Cardiac fibroblast (primary cell): ENCODE results near the gene CYTH1.

ENCODE experiments used
- DNase-seq, 2 donors: peaks; one replicate each; pipeline versions ENCODE4 v3.0.0 to v3.0.0-alpha.2; 2010; ENCODE audit warnings: low read depth in 2 of 2
- H3K4me3 ChIP-seq, 2 donors: replicated peaks in 1 of 2; 1 replicate in 1 of 2; 2 replicates in 1 of 2; pipeline ENCODE4 v1.5.1; 2011; ENCODE audit warnings: low read depth in 2 of 2, low read length in 2 of 2, mild to moderate bottlenecking in 2 of 2, moderate library complexity in 1 of 2
- TF ChIP-seq, protein P1 (sequence below): IDR thresholded peaks from one replicate; pipeline ENCODE4 v1.5.1; 2011; ENCODE audit warnings: low read depth, mild to moderate bottlenecking, low read length, inconsistent platforms

The CYTH1 gene

DNA sequence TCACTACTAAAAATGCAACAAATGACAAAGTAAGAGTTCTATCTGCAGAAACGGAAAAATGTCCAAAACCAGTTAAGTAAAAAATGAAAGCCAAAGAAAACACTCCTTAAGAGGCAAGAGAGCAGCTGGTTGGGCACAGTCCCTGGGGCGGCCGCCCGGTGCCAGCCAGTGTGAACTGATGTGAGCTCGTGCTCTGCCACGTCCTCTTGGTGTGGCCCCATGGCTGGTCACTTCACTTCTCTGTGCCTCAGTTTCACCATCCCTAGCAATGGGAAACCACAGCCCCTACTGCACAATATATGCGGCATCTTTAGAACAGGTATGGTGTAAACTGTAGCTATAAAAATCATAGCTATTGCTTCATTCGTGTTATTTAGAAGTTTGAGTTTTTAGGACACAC lies 37.3 kb upstream of the CYTH1 start:
- TF ChIP-seq, protein P1, sequence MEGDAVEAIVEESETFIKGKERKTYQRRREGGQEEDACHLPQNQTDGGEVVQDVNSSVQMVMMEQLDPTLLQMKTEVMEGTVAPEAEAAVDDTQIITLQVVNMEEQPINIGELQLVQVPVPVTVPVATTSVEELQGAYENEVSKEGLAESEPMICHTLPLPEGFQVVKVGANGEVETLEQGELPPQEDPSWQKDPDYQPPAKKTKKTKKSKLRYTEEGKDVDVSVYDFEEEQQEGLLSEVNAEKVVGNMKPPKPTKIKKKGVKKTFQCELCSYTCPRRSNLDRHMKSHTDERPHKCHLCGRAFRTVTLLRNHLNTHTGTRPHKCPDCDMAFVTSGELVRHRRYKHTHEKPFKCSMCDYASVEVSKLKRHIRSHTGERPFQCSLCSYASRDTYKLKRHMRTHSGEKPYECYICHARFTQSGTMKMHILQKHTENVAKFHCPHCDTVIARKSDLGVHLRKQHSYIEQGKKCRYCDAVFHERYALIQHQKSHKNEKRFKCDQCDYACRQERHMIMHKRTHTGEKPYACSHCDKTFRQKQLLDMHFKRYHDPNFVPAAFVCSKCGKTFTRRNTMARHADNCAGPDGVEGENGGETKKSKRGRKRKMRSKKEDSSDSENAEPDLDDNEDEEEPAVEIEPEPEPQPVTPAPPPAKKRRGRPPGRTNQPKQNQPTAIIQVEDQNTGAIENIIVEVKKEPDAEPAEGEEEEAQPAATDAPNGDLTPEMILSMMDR: no peak
- H3K4me3 ChIP-seq: no peak overlapping the region
- DNase-seq: no peak

DNA sequence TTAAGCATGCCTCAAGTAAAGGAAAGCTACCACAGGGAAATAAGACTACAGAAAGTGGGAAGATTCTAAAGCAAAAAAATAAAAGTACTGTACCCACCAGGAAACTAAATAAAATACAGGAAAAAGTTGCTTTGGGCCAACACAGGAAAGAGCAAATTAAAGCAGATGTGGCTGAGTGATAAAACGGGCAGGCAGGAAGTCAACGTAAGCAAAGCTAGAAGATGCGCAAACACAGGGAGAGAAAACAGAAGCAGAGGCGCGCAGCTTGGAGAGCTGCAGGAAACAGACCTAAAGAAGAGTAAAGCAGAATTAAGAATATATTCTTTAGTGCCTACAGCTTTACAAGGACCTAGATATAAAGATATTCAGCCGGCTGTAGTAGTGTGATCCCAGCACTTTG lies 36.9 kb upstream of the CYTH1 start:
- DNase-seq: peak in 1 of 2 donors; percentile 34
- H3K4me3 ChIP-seq: no peak overlapping the region
- TF ChIP-seq, protein P1: no peak

DNA sequence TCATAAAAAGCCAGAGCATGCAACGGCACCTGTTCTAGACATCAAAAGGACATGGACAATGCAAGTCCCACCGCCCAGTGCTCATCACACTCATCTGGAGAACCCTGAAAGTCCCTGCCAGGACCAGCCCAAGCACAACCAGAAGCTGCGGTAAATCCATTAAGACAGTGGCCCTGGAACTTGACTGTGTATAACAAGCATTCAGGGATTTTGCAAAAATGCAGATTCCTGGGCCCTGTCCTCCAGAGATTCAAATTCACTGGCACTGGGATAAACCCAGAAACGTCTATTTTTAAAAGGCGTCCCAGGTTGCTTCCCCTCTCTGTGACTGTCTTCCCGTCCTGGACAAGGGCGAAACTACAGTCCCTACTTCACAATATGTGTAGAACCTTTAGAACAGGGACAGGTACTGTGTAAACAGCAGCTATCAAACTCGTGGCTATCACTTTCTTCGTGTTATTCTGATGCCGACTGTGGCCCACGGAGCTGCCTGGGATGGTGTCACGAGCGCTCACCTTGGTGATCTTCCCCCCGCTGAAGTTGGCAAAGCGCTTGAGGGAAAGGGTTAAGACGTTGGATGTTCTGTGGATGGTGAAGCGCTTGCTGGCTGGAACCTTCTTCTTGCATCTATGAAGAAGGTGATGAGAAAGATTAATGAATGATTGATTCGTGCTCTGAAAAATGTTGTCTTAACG lies 36.2 kb upstream of the CYTH1 start:
- no peak for DNase-seq

DNA sequence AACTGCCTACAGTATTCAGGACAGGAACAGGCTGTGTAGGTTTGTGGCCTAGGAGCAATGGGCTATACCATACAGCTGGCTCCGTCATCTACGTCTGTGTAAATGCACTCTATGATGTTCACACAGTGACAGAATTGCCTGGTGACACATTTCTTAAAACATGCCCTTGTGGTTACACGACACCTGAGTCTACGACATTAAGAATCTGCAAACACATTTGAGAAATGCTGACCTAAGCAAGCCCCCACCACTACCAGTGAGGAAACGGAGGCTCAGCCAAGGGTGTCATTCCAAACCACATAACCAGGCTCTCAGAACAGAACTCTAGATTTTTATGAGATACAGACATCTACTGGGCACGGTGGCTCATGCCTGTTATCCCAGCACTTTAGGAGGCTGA lies 35.0 kb upstream of the CYTH1 start:
- no peak for DNase-seq
- TF ChIP-seq, protein P1: no peak
- no peak overlapping the region for H3K4me3 ChIP-seq

More for the DNA sequence above, 36.2 kb upstream of the CYTH1 start:
- H3K4me3 ChIP-seq: no peak overlapping the region
- TF ChIP-seq, protein P1: no peak

DNA sequence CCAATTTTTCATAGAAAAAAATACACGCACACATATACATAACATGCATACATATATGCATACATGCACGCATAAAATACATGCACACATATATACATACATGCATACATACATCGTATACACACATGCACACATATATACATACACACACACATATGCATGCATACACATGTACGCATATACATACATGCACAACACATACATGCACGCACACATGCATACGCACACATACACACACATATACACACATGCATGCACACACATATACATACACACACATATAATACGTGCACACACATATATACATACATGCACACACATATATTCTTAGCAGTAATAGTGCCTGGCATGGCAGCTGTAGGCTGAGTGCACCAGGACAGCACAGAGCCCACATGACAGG lies 33.6 kb upstream of the CYTH1 start:
- no peak for DNase-seq
- no peak overlapping the region for H3K4me3 ChIP-seq
- TF ChIP-seq, protein P1: no peak

DNA sequence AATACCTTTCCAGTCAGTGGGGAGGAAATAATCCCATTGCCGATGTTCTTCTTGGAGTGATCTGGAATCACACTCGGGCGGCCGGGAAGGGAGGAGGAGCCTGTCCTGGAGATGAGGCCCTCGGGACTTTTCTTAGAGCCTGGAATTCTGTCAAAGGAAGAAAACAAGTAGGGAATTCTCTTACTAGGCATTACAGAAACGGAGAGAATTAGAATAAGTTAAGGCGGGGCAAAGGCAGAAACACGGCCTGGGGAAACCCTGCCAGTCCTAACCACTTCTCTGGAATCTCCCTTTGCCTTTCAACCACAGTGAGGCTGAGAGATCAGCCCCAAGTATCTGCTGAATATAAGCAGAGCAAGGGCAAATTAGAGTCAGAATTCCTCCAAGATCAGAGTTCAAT lies 30.8 kb upstream of the CYTH1 start:
- no peak for DNase-seq
- TF ChIP-seq, protein P1: no peak
- H3K4me3 ChIP-seq: no peak overlapping the region

DNA sequence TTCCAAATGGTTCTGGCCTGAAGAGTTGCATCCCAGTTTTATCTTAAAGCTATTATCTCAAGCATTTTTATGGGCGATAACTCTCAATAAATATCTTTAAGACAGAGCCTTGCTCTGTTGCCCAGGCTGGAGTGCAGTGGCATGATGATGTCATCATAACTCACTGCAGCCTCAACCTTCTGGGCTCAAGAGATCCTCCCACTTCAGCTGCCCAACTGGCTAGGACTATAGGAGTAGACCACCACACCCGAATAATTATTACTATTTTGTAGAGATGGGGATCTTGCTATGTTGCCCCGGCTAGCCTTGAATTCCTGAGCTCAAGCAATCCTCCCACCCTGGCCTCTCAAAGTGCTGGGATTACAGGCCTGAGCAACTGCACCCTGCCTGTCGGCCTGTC lies 26.1 kb upstream of the CYTH1 start:
- TF ChIP-seq, protein P1: no peak

More for the DNA sequence above, 26.1 kb upstream of the CYTH1 start:
- peak in 1 of 2 donors; percentile 33 for DNase-seq
- no peak overlapping the region for H3K4me3 ChIP-seq
